ENCODE data around the gene PPP1R27. TPM values are rescaled to one million over a fixed set of nuclear protein-coding genes. Genes with fewer than 3 reads are reported as not detected.

PPP1R27 gene, protein sequence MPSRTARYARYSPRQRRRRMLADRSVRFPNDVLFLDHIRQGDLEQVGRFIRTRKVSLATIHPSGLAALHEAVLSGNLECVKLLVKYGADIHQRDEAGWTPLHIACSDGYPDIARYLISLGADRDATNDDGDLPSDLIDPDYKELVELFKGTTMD
- not detected for total RNA-seq

DNA sequence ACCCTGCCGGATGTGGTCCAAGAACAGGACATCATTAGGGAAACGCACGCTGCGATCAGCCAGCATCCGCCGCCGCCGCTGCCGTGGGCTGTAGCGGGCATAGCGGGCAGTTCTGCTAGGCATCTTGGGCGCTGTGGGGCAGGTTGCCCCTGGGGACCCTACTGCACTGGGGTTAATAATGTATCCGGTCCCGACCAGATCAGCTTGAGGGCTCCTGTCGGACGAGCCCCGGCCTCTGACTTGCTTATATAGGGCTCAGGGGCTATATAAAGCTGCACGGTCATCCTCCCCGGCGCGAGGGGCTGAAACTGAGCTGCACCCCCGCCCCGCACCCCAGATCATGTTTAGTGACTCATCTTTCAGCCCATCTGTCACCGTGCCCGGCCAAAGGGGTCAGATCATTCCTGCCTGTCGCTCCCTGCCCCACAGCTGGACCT, at the start of gene PPP1R27:
PPP1R27 (minus strand) TSS at position 220 of the 437 bp plus-strand sequence; CDS start at position 123, 97 bp downstream.

DNA sequence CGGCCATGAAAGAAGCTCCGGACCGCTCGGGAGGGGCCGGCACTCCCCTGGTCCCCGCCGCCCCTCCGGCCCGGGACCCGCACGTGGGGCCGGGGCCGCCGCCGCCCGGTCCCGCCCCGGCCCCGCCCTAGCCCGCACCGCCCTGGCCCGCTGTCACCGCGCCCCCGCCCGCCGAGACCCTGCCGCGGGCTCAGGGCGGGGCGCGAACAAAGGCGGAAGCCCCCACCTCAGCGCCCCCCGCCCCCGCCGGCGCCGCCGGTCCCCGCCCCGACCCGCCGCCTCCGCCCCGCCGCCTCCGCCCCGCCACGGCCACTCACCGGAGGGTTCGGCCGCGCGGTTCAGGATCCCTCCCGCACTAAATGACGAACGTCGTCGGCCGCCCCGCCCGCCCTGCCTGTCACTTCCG, 36.1 kb upstream of the PPP1R27 start, which contains the start of gene ARHGDIA:
ARHGDIA (minus strand) TSS at position 357 of the 406 bp plus-strand sequence. CDS start 1,407 bp downstream, outside the sequence.

DNA sequence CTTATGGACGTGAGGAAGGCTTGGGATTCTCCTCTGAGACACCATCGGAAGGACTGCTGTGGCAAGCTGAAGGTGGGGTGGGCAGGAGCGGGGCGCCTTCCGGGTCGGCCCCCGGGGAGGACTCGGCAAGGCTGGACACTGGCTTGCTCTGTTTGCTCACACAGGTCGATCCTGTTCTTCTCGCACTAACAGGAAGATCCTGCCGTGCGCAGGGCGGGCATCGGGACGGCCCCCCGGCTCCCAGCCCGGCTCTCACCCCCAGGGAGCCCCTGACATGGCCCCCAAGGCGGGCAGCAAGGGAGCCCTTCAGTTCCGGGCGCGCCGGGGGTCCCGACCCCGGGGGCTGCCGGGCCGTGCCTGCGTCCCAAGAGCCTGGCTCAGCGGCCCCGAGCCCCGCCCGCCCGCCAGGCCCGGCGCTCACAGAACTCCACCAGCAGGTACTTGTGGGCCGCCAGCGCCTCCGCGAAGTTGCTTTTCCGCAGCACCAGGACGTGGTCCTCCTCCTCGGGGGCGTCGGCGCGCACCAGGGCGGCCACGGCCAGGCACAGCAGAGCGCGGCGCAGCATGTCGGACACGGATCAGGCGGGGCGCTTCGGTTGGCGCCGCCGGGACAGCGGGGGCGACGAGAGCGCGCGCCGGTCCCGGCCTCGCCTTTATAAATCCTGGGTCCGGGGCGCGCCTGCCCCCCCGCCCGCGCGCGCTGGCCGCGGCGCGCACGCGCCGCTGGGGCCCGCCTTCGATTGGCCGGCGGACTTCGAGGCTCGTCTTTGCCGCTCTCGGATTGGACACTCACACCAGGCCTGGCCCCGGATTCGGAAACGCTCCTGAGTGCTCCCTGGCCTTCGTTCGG, 25.3 kb upstream of the PPP1R27 start, which contains the start of gene P4HB:
P4HB (minus strand) TSS at position 630 of the 850 bp plus-strand sequence; CDS start at position 566, 64 bp downstream.

DNA sequence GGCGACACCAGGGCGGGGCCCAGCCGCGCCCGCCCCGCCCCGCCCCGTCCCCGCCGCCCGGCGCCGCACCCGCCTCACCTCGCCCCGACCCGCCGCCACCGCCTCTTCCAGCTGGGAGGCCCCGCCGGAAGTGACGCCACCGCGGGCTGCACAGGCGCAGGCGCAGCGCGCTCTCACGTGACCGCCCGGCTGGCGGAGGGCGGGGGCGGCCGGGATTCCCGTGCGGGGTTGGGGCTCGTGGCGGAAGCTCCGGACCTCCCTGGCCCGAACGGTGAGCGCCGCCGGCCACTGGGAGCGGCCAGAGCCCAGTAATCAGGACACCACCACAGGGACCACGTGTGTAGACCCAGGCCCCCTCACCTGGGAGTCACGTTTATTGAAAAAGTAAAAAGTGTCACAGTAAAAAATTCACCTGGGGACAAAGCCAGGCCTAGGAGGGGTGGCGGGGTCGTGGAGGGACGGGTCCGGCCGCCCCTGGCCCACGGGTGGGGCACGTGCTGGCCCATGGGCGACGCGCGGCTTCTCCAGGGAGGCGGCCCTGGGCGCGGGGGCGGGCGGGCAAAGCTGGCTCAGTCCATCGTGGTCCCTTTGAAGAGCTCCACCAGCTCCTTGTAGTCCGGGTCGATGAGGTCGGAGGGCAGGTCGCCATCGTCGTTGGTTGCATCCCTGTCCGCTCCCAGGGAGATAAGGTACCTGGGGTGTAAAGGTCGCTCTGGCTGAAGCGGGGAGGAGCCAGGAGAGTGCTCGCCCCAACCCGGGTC, 1.5 kb downstream of the PPP1R27 start, which contains the start of gene MCRIP1:
MCRIP1 (minus strand) TSS at position 132 of the 761 bp plus-strand sequence. CDS start 8,785 bp downstream, outside the sequence.

DNA sequence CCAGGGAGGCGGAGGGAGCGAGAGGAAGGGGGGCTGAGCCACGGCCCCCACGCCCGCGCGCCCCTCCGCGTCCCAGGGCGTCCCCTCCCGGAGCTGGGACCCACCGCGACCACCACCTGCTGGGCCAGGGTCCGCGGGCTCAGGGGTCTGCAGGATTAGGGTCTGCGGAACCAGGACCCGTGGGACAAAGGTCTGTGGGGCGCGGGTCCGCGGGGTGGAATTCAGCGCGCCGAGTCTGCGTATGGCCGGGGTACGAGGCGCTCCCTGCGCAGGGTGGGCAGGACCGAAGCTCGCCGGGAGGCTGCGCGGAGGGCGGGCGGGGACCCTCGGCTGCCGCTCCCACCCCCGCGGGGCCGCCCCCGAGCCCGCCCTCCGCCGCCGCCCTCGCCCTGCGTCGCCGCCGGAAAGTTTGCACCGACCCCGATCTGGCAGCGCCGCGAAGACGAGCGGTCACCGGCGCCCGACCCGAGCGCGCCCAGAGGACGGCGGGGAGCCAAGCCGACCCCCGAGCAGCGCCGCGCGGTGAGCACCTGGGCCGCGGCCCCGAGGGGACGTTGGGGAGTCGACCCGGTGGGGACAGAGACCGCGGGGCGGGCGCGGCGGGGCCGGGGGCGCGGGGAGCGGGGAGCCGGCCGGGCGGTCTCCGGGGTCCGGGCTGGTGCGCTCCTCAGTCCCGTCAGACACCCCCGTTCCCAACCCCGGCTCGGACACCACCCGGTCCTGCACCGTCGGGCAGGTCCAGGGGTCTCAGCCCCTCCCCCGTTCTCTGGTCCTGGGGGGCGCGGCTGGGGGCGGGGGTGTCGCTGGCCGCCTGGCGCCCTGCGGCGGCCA, 30.9 kb downstream of the PPP1R27 start, which contains the start of gene GCGR:
GCGR (plus strand) TSS at position 423 of the 831 bp plus-strand sequence. CDS start 4,869 bp downstream, outside the sequence.

Other genes with a start within 250 kb of the PPP1R27 start
- gene NPLOC4, start 197.9 kb downstream of the PPP1R27 start, total RNA-seq = 100 to 1,000 TPM; 135 to 147 TPM
- gene TSPAN10, start 197.9 kb downstream of the PPP1R27 start, total RNA-seq = 100 to 1,000 TPM in 1 of 2 donors, 10 to 100 TPM in 1; 77.6 to 121 TPM
- 1 to 10 TPM in 1 of 2 donors, under 1 TPM in 1; 1.00 to 1.0 TPM for gene PDE6G, start 178.5 kb downstream of the PPP1R27 start, total RNA-seq
- gene OXLD1, start 168.4 kb downstream of the PPP1R27 start, total RNA-seq = 10 to 100 TPM; 32.0 to 38.0 TPM
- gene CCDC137, start 168.3 kb downstream of the PPP1R27 start, total RNA-seq = 10 to 100 TPM in 1 of 2 donors, 1 to 10 TPM in 1; 4.8 to 10.7 TPM
- 10 to 100 TPM; 14.0 to 17.6 TPM for gene ARL16, start 151.3 kb downstream of the PPP1R27 start, total RNA-seq
- gene HGS, start 151.0 kb downstream of the PPP1R27 start, total RNA-seq = 100 to 1,000 TPM in 1 of 2 donors, 10 to 100 TPM in 1; 87.1 to 105 TPM
- 10 to 100 TPM; 18.6 to 30.6 TPM for gene MRPL12, start 131.7 kb downstream of the PPP1R27 start, total RNA-seq
- 10 to 100 TPM; 12.7 to 27.6 TPM for gene SLC25A10, start 122.8 kb downstream of the PPP1R27 start, total RNA-seq
- gene GCGR, start 30.9 kb downstream of the PPP1R27 start, total RNA-seq = not detected
- 10 to 100 TPM; 84.9 to 98.4 TPM for gene MCRIP1, start 1.8 kb downstream of the PPP1R27 start, total RNA-seq
- gene P4HB, start 25.5 kb upstream of the PPP1R27 start, total RNA-seq = 100 to 1,000 TPM; 383 to 481 TPM
- 100 to 1,000 TPM; 192 to 263 TPM for gene ARHGDIA, start 36.3 kb upstream of the PPP1R27 start, total RNA-seq
- gene ALYREF, start 56.5 kb upstream of the PPP1R27 start, total RNA-seq = 100 to 1,000 TPM in 1 of 2 donors, 10 to 100 TPM in 1; 71.6 to 187 TPM
- 100 to 1,000 TPM; 113 to 141 TPM for gene ANAPC11, start 56.7 kb upstream of the PPP1R27 start, total RNA-seq
- 1 to 10 TPM in 1 of 2 donors, not detected in 1; 1.0 TPM for gene NPB, start 67.2 kb upstream of the PPP1R27 start, total RNA-seq
- gene PCYT2, start 76.3 kb upstream of the PPP1R27 start, total RNA-seq = 10 to 100 TPM; 71.6 to 82.9 TPM
- 10 to 100 TPM; 14.1 to 15.3 TPM for gene SIRT7, start 83.1 kb upstream of the PPP1R27 start, total RNA-seq
- gene MAFG, start 92.7 kb upstream of the PPP1R27 start, total RNA-seq = 10 to 100 TPM; 23.1 to 33.0 TPM
- gene PYCR1, start 102.2 kb upstream of the PPP1R27 start, total RNA-seq = 10 to 100 TPM in 1 of 2 donors, 1 to 10 TPM in 1; 8.3 to 14.3 TPM
- gene MYADML2, start 112.2 kb upstream of the PPP1R27 start, total RNA-seq = not detected
- not detected for gene NOTUM, start 126.1 kb upstream of the PPP1R27 start, total RNA-seq
- gene ASPSCR1, start 142.6 kb upstream of the PPP1R27 start, total RNA-seq = 10 to 100 TPM; 23.6 to 33.7 TPM
- 10 to 100 TPM; 24.8 to 72.9 TPM for gene CENPX, start 187.8 kb upstream of the PPP1R27 start, total RNA-seq
- gene LRRC45, start 188.3 kb upstream of the PPP1R27 start, total RNA-seq = 10 to 100 TPM; 14.8 to 30.0 TPM
- gene RAC3, start 196.6 kb upstream of the PPP1R27 start, total RNA-seq = 10 to 100 TPM; 10.3 to 13.7 TPM
- 10 to 100 TPM; 50.9 to 62.6 TPM for gene DCXR, start 202.6 kb upstream of the PPP1R27 start, total RNA-seq
- 10 to 100 TPM; 20.3 to 26.3 TPM for gene RFNG, start 216.8 kb upstream of the PPP1R27 start, total RNA-seq
- 100 to 1,000 TPM; 100 to 150 TPM for gene GPS1, start 216.8 kb upstream of the PPP1R27 start, total RNA-seq
- gene DUS1L, start 230.8 kb upstream of the PPP1R27 start, total RNA-seq = 10 to 100 TPM; 64.0 to 81.3 TPM